HepG2 (cell line): ENCODE measurements around the gene ZNF274. TPM values are rescaled to one million over a fixed set of nuclear protein-coding genes. Genes with fewer than 3 reads are reported as not detected.

Experiments used
- ATAC-seq: fragments of 200-7000 bp; cut with Tn5 transposase; 3 replicates; pipeline ENCODE4 v1.9.1; 2020; ENCODE audit warnings: mild to moderate bottlenecking, moderate library complexity
- BruUV-seq: library from RNA; stranded (reverse); fragments of 400-500 nt; replicated peaks from 2 replicates; lab custom pipeline; 2021; lab: Mats Ljungman, UMichigan
- CTCF ChIA-PET: fragments of 300-600 bp; formaldehyde crosslinking; extraction: SDS; loops from one replicate; lab custom pipeline; 2021; ENCODE audit warnings: low total read pairs, inconsistent platforms, low intra/inter-chr PET ratio; lab: Yijun Ruan, JAX
- POLR2A ChIA-PET: fragments of 350-600 bp; sonication (Branson Sonifier 250); formaldehyde crosslinking; loops from one replicate; lab custom pipeline; 2020; ENCODE audit warnings: antibody characterized with exemption, inconsistent platforms; lab: Yijun Ruan, JAX
- DNase-seq: peaks from one replicate; pipeline ENCODE4 v3.0.0-alpha.2; 2015; ENCODE audit warnings: low spot score
- FAIRE-seq: peaks from 3 replicates; lab custom pipeline; 2011; peaks lifted over from hg19 to GRCh38; lab: Jason Lieb, UNC
- H2AFZ ChIP-seq: one replicate; pipeline ENCODE4 v1.6.1; 2011; ENCODE audit warnings: low read length, inconsistent platforms
- H3K27ac ChIP-seq: fragments of 300-600 bp; 3 replicates; pipeline ENCODE4 v1.8.0; 2011; ENCODE audit warnings: mixed run types, mild to moderate bottlenecking, mixed read lengths, low read length, inconsistent platforms; ENCODE audit not compliant: insufficient read depth; ENCODE audit errors: extremely low read length
- H3K27me3 ChIP-seq, 2 experiments: fragments of 200-600 bp in 1 of 2; 2 replicates in 1 of 2; 3 replicates in 1 of 2; pipeline versions ENCODE4 v1.6.0 to v1.8.0; 2011; ENCODE audit warnings: low read length in 2 of 2, mild to moderate bottlenecking in 2 of 2, moderate library complexity in 2 of 2, inconsistent platforms in 1 of 2; ENCODE audit not compliant: insufficient read depth in 2 of 2, control insufficient read depth in 1 of 2
- H3K36me3 ChIP-seq, 2 experiments: fragments of 200-600 bp in 1 of 2; replicated peaks in 1 of 2; 2 replicates in 1 of 2; 3 replicates in 1 of 2; pipeline versions ENCODE4 v1.5.1 to v1.8.0; 2011; ENCODE audit warnings: low read length in 2 of 2, inconsistent platforms in 1 of 2; ENCODE audit not compliant: insufficient read depth in 2 of 2, control insufficient read depth in 1 of 2
- H3K4me1 ChIP-seq: 2 replicates; pipeline ENCODE4 v1.5.1; 2012; ENCODE audit warnings: low read length, inconsistent platforms; ENCODE audit not compliant: insufficient read depth
- H3K4me2 ChIP-seq: 2 replicates; pipeline ENCODE4 v1.6.0; 2011; ENCODE audit warnings: low read depth, low read length, inconsistent platforms
- H3K4me3 ChIP-seq, 3 experiments: fragments of 200-600 bp in 1 of 3; sonication (generic), shearing (Covaris generic) in 1 of 3; replicated peaks in 1 of 3; 2 replicates each; pipeline ENCODE4 v1.5.1; 2011 to 2016; ENCODE audit warnings: low read length in 3 of 3, inconsistent platforms in 2 of 3, low read depth in 2 of 3, mild to moderate bottlenecking in 2 of 3, control low read depth in 1 of 3, mixed read lengths in 1 of 3; ENCODE audit not compliant: insufficient read depth in 1 of 3
- H3K79me2 ChIP-seq: one replicate; pipeline ENCODE4 v1.6.1; 2011; ENCODE audit warnings: low read length, inconsistent platforms; ENCODE audit not compliant: insufficient read depth
- H3K9ac ChIP-seq: 2 replicates; pipeline ENCODE4 v1.6.0; 2011; ENCODE audit warnings: mild to moderate bottlenecking, low read depth, low read length, inconsistent platforms; ENCODE audit not compliant: insufficient read depth
- H3K9me3 ChIP-seq: 2 replicates; pipeline ENCODE4 v1.5.1; 2012; ENCODE audit warnings: mild to moderate bottlenecking, low read length
- H4K20me1 ChIP-seq: 2 replicates; pipeline ENCODE4 v1.6.0; 2011; ENCODE audit warnings: inconsistent platforms, mild to moderate bottlenecking, low read length, moderate library complexity; ENCODE audit not compliant: insufficient read depth
- FOXO4 ChIP-seq: sonication (generic); formaldehyde crosslinking; conservative IDR thresholded peaks from 2 replicates; pipeline ENCODE4 v1.8.1; 2023; ENCODE audit warnings: missing genetic modification reagents
- GMEB1 ChIP-seq: sonication (generic); formaldehyde crosslinking; IDR thresholded peaks from 2 replicates; pipeline ENCODE4 v1.5.1; 2020; ENCODE audit warnings: missing genetic modification reagents, mild to moderate bottlenecking, borderline replicate concordance
- KLF13 ChIP-seq: sonication (generic); formaldehyde crosslinking; IDR thresholded peaks from 2 replicates; pipeline ENCODE4 v1.4.0; 2020; ENCODE audit warnings: mild to moderate bottlenecking, missing genetic modification reagents
- NFAT5 ChIP-seq: sonication (generic); formaldehyde crosslinking; IDR thresholded peaks from 2 replicates; pipeline ENCODE4 v1.4.0; 2020; ENCODE audit warnings: missing genetic modification reagents
- NFE2 ChIP-seq: sonication (generic); formaldehyde crosslinking; IDR thresholded peaks from 2 replicates; pipeline ENCODE4 v1.4.0; 2020; ENCODE audit warnings: missing genetic modification reagents
- RNF219 ChIP-seq: sonication (generic); formaldehyde crosslinking; IDR thresholded peaks from 2 replicates; pipeline ENCODE4 v1.5.0; 2020; ENCODE audit warnings: mild to moderate bottlenecking, missing genetic modification reagents
- ZFAT ChIP-seq: sonication (generic); formaldehyde crosslinking; conservative IDR thresholded peaks from 2 replicates; pipeline ENCODE4 v1.8.1; 2023; ENCODE audit warnings: missing genetic modification reagents, inconsistent platforms
- ZNF282 ChIP-seq: fragments of 450-650 bp; IDR thresholded peaks from 2 replicates; pipeline ENCODE4 v1.6.1; 2018; ENCODE audit not compliant: partially characterized antibody
- ZNF576 ChIP-seq: sonication (generic); formaldehyde crosslinking; IDR thresholded peaks from 2 replicates; pipeline ENCODE4 v1.4.0; 2020; ENCODE audit warnings: mild to moderate bottlenecking, missing genetic modification reagents
- ZNF670 ChIP-seq: sonication (generic); formaldehyde crosslinking; IDR thresholded peaks from 2 replicates; pipeline ENCODE4 v1.8.0; 2022; ENCODE audit warnings: mild to moderate bottlenecking, missing genetic modification reagents, borderline replicate concordance
- WGBS: methylation state at CpG from one replicate; pipeline ENCODE4 v1.1.6; 2017; ENCODE audit warnings: low lambda C conversion rate; 5-methylcytosine and 5-hydroxymethylcytosine counted together
- in situ Hi-C: cut with HindIII; loops from 2 replicates; pipeline ENCODE4 v1.10.0; 2017; ENCODE audit warnings: low pct_unique_long_range_greater_than_20kb; ENCODE audit not compliant: extremely low pct_ligation_motif_present
- intact Hi-C: fragments of 100-400 bp; cut with micrococcal nuclease; formaldehyde crosslinking; loops from one replicate; pipeline ENCODE4 v1.10.0; 2022; ENCODE audit not compliant: unreplicated experiment
- polyA plus RNA-seq, 8 experiments: library from polyadenylated mRNA; depleted of rRNA in 3 of 8; stranded (reverse) in 7 of 8; unstranded in 1 of 8; fragments of >200 nt; fragmentation: Illumina TruSeq in 4 of 8; extraction: Trizol in 4 of 8; gene quantifications; 2 replicates each; pipeline versions ENCODE4 v1.2.1 to v1.2.3, GENCODE V29; 2011 to 2016; ENCODE audit warnings: low read depth in 4 of 8, missing spikeins in 1 of 8, mixed read lengths in 1 of 8; ENCODE audit not compliant: insufficient read depth in 1 of 8
- total RNA-seq, 5 experiments: library from RNA; depleted of rRNA; stranded (reverse); fragments of >200 nt; fragmentation: Illumina TruSeq; extraction: Trizol; gene quantifications; 2 replicates each; pipeline ENCODE4 v1.2.3, GENCODE V29; 2016; ENCODE audit warnings: low read depth in 1 of 5

Gene ZNF274
- total and polyA plus RNA-seq, 2 of the 13 experiments (the other 11 are each of a cell fraction or from before 2014, with no cell fraction given) = 16.1 to 23.0 TPM

GRCh38 chr19:58217069-58217481 is 34.2 kb downstream of the ZNF274 start:
- no peak overlapping the region for H3K27ac ChIP-seq
- DNase-seq (no peak), ATAC-seq (no peak), FAIRE-seq (no peak)
- no peak overlapping the region for H2AFZ ChIP-seq
- no peaks in the 10 kb centered on the region for H4K20me1 ChIP-seq
- no peak overlapping the region for H3K4me3 ChIP-seq
- POLR2A ChIA-PET = no interaction called here
- H3K9ac ChIP-seq = no peak overlapping the region
- TF ChIP-seq ZNF282 = no peak
- no peak for TF ChIP-seq FOXO4 (CRISPR knock-in tag)
- no peak for TF ChIP-seq NFE2 (CRISPR knock-in tag)
- no peak for TF ChIP-seq ZNF576 (CRISPR knock-in tag)
- no peak for TF ChIP-seq KLF13 (CRISPR knock-in tag)
- TF ChIP-seq NFAT5 (CRISPR knock-in tag) = no peak
- no peak for TF ChIP-seq RNF219 (CRISPR knock-in tag)
- TF ChIP-seq GMEB1 = no peak
- no peak for TF ChIP-seq ZFAT
- TF ChIP-seq ZNF670 (CRISPR knock-in tag) = no peak
- 93% methylated on average over 34 of the region's 34 CpGs for WGBS
- in situ Hi-C loops = no loop called here
- BruUV-seq = no TSS peak
- no peaks in the 10 kb centered on the region for H3K27me3 ChIP-seq
- no peaks in the 10 kb centered on the region for H3K4me1 ChIP-seq
- peaks cover 74% of the 10 kb centered on the region for H3K9me3 ChIP-seq
- H3K36me3 ChIP-seq = peaks cover 8 to 18% of the 10 kb centered on the region in 2 experiments; a peak in 4 of 5 replicates
- CTCF ChIA-PET = no interaction called here
- no peaks in the 10 kb centered on the region for H3K79me2 ChIP-seq
- intact Hi-C loops = no loop called here
- H3K4me2 ChIP-seq = no peak overlapping the region
